Fibroblast of skin of left quadriceps (primary cell): Measurements from ENCODE around the gene CNTN1.
A peak's percentile ranks its signal among the peaks of the same experiment; 100 is the strongest.

Source experiments
- DNase-seq, 2 experiments: peaks; one replicate each; pipeline ENCODE4 v3.0.0-alpha.2; 2013; ENCODE audit warnings: low read depth in 2 of 2

Gene CNTN1

DNA sequence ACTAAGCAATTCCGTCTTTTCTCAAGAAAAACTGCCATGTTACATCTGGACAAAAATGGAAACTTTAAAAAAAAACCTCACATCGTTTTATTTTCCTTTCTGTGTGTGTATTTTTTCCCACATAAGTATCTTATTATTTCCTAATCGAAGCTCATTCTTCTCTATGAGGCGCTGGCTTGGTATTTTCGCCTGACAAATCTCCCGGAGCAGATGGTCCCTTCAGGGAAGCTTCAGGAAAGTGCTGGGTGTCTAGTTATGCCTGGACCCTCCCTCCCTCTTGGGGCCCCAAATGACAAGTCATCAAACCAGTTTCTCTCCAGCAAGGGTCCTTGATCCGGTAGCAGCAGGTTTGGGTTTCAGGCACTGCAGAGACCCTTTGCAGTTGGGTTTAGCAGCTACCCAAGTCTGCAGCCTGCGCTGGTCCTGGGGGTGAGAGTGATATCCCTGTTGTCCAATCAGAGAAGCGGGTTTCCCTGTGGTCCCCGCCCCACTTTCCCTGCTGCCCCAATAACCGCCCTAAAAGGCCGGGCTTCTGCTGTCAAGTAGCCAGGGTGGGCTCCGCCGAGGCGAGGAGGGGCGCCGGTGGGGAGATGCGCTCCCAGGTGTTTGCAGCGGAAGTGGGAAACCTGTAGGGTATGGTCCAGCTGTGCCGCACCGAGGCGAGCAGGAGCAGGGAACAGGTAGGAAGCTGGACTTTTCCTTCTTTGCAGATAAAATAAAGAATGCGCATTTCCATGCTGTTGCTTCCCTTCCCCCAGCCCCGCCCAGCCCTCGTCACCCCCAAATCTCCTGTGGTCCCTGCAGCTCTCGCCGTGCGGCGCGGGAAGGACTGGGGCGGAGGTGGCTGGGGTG, at the start of gene CNTN1:
TSS of gene CNTN1 (plus strand) at position 527 of the 852 bp plus-strand sequence.
- DNase-seq: peak; percentile 31 to 34

DNA sequence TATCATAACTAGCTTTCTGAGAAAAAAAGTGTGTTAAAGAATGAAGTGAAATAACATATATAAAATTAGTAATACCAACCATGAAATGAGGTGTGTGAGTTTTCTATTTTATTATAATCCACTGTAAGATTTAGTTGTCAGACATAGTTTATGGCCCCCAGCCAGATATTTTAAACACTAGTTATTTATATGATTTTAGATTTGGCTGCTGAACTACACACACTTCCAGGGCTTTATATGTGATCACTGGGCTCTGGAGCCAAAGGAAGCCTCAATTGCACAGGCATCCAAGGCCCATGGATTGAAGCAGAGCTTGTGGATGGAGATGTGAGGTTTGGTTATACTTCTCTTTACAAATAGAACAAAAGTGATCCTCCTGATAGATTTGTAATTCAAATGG, 48.7 kb upstream of the CNTN1 start:
- DNase-seq: no peak

DNA sequence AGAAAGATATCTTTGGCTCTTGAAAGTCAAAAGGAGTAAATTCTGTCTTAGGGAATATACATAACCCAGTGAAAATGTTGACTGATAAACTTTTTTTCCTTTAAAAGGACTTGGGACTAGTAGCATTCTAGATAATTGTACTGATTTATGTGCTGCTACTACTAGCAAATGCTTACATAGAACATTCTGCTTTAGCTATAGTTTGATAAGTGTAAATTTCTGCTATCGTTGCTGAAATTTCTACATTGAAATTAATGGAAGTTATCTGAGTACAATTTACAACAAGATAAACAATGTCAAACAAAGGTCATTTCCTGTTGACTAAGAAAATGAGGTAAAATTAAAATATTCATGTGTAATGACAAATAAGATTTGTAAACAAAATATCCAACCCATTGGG, 48.3 kb upstream of the CNTN1 start:
- no peak for DNase-seq

DNA sequence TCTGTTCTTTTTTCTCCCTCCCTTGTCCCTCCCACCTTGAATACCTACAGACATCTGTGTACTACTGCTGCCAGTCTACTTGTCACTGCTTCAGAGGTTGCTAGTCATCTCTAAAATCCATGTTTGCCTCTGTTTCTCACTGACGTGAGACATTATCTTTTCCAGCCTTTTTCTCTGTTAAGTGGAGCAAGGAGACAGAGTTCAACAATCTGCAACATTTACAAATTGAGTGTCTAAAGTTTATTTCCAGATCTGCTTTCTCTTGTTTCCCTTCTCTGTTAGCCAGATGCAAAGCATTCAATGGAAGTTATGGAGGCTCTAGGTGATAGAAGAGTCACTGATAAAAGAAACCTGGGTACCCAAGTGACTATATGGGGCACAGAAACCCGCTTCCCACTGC, 47.5 kb upstream of the CNTN1 start:
- DNase-seq: no peak

DNA sequence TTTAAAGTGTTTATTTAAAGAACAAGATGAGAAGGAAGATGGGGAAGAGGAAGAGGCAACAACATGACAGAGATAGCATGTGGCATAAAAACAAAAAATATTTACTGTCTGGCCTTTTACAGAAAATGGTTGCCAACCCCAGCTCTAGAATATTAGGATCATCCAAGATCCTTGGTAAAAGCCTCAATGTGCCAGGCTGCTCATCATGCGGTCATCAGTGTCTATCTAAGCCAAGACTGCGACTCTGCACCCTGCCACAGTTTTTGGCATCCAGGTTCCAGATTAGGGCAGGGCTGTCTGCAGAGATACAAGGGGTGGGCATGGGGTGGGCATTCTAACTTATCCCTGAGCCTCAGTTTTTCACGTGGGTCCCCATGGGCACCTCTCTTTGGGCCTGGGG, 46.9 kb upstream of the CNTN1 start:
- no peak for DNase-seq

DNA sequence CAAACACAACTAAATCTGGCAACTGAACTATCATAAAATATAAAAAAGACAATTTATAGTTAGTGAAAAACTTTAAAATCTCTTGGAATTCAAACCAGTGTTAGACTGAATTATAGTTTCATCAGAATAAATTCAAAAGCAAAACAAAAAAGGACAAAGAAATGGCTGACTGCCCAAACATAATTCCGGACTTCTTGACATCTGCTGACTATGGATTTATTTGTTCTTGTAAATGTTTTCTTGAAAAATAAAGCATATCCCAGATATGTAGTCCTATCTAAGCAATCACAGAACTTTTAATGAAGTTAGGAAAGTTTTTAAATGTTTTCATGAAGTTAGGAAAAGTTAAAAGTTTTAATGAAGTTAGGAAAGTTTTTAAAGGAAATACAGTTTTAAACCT, 45.8 kb upstream of the CNTN1 start:
- DNase-seq: no peak

DNA sequence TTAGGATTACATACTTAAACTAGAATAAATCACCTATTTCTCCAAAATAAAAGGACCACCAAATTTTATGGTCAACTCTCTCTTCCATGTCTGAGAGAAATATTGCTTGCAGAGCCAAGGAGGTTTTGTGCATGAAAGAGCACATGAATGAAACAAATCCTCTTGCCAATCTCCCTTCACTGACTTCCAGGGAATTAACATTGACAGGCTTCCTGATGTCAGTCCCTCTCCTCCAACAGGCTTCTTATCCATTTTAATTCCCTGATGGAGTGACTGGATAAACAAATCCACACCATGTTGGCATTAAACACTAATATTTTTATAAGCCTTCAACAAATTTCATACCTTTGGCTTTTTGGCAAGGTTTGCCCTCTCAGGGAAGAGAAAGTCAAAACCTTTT, 45.3 kb upstream of the CNTN1 start:
- DNase-seq: no peak

DNA sequence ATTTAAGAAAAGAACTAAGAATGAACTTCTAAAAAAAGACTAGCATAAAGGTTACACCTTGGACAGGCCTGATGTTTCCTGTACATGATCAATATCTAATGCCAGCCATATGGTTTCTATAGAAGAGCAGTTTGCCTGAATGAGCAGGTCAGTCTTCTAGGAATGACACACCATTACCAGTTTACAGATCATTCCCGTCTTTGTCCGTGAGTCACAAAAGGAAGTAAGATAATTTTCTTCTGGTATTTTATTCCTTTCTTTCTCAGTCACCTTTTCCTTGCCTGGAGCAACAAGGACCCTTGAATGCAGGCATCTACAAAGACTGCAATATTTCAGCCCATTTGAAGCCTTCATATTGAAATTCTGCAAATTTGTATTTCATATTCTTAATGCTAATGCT, 44.6 kb upstream of the CNTN1 start:
- DNase-seq: no peak

DNA sequence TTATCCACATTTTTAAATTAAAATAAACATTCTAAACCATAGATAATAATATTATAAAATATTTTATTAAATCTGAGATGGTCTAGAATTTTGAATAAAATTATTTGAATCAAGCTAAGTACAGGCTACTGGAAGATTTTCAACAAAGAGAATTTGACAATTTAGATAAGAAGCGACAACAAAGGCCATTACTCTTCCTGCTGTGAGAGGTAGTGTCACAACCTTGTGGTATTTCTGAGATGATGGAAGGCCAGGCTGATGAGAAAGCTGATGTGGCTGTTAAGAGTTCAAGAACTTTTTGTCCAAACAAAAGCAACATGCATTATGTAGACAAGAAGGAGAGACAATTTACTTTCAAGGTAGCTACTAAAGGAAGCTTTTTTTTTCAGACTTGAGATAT, 43.7 kb upstream of the CNTN1 start:
- DNase-seq: no peak

DNA sequence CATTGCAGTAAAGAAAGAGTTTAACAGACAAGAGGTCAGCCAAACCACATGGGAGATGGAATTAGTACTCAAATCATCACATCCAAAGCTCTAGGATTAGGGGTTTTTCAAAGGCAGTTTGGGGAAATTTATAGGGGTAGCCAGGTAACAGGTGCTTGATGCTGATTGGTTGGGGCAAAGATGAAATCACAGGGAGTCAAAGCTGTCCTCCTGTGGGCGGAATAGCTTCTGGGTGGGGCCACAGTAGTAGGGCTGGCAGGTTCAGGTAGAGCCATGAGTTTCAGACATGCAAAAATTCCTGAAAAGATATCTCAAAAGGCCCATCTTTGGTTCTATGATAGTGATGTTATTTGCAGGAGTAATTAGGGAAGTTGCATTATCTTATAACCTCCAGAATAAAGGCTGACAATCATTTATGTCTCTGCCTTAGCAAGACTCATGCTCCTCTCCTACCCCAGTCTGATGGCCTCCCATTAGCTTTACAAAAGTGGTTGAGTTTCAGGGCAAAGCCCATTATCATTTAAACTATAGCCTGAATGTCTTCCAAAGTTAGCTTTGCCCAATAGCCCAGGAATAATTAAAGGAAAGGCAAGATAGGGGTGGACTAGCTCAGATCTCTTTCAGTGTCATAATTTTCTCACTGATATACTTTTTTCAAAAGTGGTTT, 42.1 kb upstream of the CNTN1 start:
- no peak for DNase-seq

DNA sequence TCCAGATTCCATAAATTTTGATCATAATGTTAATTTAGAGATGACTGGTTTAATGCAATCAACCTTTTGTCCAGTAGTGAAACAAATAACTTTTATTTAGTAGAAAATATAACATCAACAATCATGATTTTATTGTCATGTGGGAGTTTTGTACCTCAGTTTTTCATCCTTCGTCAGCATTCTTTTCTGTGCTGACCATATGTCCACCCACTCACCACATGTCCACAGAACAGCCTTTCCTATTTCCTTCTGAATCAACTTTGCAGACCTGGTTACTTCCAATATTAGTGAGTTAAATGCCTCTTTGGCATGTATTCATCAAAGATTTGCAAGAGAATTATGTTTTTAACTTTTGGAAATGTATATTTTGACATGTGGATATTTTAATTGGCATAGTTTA, 36.8 kb upstream of the CNTN1 start:
- DNase-seq: no peak

DNA sequence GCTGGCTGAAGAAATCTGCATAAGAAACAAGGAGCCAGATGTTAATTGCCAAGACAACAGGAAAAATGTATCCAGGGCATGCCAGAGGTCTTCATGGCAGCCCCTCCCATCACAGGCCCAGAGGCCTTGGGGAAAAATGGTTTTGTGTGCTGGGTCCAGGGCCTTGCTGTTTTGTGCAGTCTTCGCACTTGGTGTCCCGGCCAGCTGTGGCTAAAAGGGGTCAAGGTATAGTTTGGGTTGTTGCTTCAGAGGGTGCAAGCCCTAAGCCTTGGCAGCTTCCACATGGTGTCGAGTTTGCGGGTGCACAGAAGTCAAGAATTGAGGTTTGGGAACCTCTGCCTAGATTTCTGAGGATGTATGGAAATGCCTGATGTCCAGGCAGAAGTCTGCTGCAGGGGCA, 29.9 kb upstream of the CNTN1 start:
- no peak for DNase-seq

DNA sequence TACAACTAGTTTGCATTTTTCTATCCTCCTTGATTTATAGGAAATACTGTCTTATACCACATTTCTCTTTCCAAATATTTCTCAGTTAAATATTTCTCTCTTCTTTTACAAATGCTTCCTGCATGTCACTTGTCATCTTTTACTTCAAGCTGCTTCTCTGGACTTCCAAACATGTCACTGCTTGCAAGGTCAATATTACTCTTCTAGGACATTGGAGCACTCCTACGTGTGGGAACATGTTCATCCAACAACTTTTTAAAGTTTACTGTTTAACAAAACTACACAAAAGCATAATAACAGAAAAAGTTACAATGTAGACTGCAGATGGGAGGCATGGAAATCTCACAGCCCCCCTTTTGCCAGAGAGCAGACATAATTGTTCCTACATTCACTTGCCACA, 28.5 kb upstream of the CNTN1 start:
- no peak for DNase-seq

DNA sequence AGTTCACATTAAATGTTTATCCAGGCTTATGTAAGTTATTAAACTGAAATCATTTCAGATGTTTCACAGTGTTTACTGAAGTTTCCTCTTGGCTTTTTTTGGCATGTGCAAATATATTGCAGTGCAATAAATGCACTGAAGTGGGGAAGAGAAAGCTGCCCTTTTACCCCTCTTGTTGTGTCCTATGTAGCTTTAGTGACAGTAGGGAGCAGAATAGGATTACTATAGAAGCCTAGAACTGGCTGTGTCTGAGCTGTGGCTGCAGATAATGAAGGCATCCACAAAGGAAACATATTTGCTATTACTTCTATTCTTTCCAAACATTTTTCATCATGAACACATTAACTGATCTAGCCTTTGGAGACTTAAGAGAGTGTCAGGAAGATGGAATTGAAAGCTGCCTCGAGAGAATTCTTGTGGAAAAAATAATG, 24.1 kb upstream of the CNTN1 start:
- DNase-seq: no peak

DNA sequence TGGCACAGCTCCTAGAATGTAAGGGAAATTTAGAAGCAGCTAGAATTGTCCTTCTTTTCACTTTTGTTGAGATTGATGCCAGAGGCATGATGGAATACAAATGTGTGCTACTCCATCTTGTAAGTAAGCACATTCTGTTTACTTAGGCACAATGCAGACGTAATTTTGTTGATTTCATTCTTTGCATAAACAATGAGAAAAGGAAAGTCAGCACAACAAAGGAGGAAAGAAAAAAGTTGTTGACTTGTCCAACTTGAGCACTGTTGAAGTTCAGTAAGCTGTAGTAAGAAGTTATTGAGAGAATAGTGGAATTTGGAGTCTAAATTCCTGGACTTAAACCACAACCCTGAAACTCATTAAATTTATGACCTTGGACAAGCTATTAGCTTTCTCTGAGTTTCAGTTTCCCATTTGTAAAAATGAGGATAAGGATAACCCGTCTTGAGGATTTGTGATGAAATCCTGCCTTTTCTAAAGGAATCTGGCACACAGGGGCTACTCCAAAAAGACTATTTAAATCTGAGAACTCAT, 19.4 kb upstream of the CNTN1 start:
- DNase-seq: no peak

DNA sequence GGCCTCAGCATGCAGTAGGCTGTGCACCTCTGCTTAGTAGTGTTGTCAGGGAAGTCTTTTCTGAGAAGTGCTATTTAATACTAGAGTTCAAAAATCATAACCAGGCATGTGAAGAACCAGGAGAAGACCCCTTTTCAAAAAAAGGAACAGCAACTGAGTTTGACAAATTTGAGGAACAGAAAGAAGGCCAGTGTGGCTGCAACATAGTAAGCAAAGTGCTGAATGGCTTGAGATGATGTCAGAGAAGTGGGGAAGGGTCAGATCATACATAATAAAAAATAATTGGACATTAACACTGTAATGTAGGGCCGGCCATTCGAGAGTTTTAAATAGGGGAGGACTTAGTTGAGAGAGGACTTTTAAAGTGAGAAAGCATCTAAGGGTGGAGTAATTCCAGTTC, 11.1 kb upstream of the CNTN1 start:
- no peak for DNase-seq

DNA sequence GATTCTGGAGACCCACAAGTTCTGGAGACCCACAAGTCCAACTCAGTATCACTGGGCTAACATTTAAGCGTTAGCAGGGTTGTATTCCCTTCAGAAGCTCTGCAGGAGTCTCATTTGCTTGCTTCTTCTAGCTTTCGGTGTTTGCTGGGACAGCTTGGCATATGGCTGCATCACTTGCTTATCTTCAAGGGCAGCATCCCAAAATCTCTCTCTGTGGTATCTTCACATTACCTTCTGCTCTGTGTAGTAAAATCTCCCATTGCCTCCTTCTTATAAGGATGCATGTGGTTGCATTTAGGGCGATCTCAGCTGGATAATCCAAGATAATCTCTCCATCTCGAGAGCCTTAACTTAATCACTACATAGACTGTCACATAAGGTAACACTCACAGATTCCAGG, 7.3 kb upstream of the CNTN1 start:
- DNase-seq: no peak

DNA sequence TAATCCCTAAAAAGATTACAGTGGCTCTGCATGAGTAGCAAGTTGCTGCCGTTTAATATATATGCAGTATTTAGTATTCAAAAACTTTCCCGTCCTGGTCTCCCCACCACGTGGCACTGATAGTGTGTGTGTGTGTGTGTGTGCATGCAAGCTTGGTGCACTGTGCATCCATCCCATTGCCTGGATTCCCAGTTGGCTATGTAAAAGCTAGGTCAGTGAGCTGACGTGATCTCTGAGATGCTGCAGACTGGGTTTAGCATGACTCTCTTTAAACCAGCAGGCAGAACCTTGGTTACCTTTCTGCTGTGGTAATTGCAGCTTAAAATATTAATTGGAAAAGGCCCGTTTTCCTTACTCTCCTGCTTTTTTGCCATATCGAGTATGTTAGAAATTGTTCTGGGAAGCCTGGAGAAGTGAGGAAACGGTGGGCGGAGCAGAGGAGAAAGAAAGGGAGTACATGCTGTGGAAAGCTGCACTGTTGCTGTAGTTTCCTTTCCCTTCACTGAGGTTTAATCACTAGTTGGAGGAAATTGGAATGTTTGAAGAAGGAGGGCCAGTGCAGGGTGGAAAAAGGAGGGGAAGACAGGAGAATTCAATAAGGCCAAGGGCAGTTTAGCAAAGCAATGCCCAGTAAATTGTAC, 4.0 kb upstream of the CNTN1 start:
- DNase-seq: no peak

DNA sequence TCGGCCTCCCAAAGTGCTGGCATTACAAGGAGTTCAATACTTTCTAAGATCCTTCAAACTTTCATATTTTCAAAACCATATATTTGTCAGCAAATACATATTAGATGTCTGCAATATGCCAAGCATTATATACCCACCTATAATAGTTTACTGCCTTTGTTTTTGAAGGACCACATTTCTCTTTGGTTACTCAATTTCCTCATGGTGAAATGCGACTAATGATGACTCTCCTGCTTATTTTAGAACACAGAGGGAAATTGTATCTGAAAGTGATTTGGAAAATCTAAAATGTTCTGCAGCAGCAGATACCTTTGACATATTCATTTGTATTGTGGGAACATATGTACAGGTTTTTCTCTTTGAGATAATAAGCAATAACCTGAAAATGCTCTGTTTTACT, 2.7 kb upstream of the CNTN1 start:
- no peak for DNase-seq

DNA sequence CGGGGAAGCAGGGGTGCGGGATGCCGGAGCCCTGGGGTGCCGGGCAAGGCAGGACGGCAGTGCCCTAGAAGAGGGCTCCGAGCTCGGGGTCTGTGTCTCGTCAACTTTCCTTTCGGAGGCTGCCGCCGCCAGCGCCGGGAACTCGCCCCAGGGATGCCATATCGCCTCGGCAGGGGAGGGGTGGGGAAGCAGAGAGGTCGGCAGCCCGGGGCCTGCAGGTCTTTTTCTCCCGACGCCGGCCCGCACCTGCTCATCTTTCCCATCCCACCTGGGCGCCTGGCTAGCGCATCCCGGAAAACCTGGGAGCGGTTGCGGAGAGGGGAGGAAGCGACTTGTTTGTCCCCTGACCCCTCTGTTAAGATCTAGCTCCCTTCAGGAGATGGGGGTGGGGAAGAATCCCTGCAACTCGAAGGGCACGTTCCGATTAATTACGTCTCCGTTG, 547 bp downstream of the CNTN1 start:
- DNase-seq: no peak

DNA sequence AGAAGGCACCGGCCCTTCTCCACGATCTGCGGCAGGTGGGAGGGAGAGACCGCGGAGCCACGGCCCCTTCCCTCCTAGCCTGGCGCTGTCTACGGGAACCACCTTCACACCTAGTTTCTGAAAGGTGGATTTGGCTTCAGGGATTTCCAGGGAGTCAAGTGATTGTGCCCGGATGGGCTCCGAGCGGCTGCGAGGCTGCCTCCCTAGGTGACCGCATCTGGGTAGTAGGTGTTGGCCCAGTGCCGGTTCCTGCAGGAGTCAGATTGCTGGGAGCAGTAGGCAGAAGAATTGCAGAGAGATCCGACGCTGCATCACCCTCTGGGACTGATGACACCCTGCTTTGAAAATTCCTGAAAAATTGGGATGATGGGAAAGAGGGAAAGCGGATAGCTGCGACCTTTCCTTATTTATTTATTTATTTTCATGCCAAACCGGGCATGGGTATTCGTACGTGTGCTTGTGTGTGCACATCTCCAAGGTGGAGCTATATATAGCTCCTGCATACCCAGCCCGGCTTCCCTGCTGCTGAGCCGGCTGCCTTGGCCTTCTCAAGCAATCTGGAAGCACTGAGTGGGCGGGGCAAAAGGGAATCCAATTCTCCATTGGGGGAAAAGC, 1.1 kb downstream of the CNTN1 start:
- no peak for DNase-seq

DNA sequence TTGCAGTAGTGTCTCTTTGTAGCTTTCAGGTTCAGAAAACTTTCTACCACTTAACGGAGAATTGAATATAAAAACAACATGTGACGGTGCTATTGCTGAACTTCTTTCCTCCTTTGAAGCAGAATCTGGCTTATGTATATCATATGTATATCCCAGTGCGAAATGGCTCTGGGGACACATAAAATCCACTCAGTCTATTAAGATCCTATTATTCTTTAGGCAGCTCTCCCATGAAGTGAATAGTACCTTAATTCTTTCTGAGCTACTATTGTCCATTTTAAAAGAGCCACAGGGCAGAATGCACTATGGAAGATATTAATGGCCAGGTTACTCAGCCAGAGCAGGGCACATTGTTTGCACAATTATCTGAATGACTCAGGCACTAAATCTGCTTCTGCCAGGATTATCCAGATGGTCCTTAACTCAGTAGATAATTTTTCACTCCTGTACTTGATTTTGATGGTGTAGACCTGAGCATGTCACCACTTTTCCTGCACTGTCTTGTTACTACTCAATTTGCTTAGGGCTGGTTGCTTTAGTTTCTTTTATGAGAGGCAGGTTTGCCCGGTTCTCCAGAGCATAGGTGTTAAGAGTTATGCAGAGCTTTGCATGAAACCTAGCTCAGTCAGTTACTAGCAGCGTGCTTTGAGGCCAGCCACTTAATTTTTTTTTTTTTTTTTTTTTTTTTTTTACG, 5.5 kb downstream of the CNTN1 start:
- DNase-seq: no peak
